Measurements from ENCODE around the gene LRRC8A.
"Not testable (repeated sequence)": the region's sequence is repeated elsewhere in the genome, so short reads cannot be mapped to it uniquely, and the experiment has no call there.

Gene LRRC8A

GRCh38 chr9:128870128-128870940 is 11.6 kb upstream of the LRRC8A start:
- DNase-seq = no peak

- not testable (repeated sequence) for DNase-seq
Observed at GRCh38 chr9:128870941-128871265, 11.0 kb upstream of the LRRC8A start.

- DNase-seq = no peak
Observed at GRCh38 chr9:128877852-128878251, 4.1 kb upstream of the LRRC8A start.

- DNase-seq = no peak
Observed at GRCh38 chr9:128882677-128883603, 1.0 kb downstream of the LRRC8A start.

GRCh38 chr9:128884164-128884563 is 2.2 kb downstream of the LRRC8A start:
- DNase-seq = no peak

- DNase-seq = no peak
Observed at GRCh38 chr9:128885376-128885775, 3.4 kb downstream of the LRRC8A start.

- DNase-seq = no peak
Observed at GRCh38 chr9:128885798-128886197, 3.9 kb downstream of the LRRC8A start.

- no peak for DNase-seq
Observed at GRCh38 chr9:128886211-128886891, 4.4 kb downstream of the LRRC8A start.

GRCh38 chr9:128887049-128887448 is 5.1 kb downstream of the LRRC8A start:
- DNase-seq = no peak

GRCh38 chr9:128887914-128888350 is 6.0 kb downstream of the LRRC8A start:
- no peak for DNase-seq

GRCh38 chr9:128891321-128892220 is 9.6 kb downstream of the LRRC8A start:
- DNase-seq = no peak

GRCh38 chr9:128892221-128892921 is 10.4 kb downstream of the LRRC8A start:
- peak in 1 of 2 donors; percentile 33 for DNase-seq

- DNase-seq = no peak
Observed at GRCh38 chr9:128893354-128893753, 11.4 kb downstream of the LRRC8A start.

- DNase-seq = peak in 1 of 2 donors; percentile 25
Observed at GRCh38 chr9:128894764-128895163, 12.8 kb downstream of the LRRC8A start.

- no peak for DNase-seq
Observed at GRCh38 chr9:128895556-128895955, 13.6 kb downstream of the LRRC8A start.

GRCh38 chr9:128898382-128898781 is 16.4 kb downstream of the LRRC8A start:
- no peak for DNase-seq

GRCh38 chr9:128898845-128899565 is 17.1 kb downstream of the LRRC8A start:
- DNase-seq = no peak

GRCh38 chr9:128899566-128900322 is 17.8 kb downstream of the LRRC8A start:
- peak in 1 of 2 donors; percentile 44 for DNase-seq

- no peak for DNase-seq
Observed at GRCh38 chr9:128901379-128901778, 19.4 kb downstream of the LRRC8A start.

GRCh38 chr9:128901822-128902221 is 19.9 kb downstream of the LRRC8A start:
- no peak for DNase-seq

Data from CD4-positive, alpha-beta T cell treated with Interferon alpha-2 for 1 hour (primary cell).